ENCODE measurements around the gene RNASEH2C.

GRCh38 chr11:65696802-65697552 lies 23.6 kb downstream of the RNASEH2C start:
- TF ChIP-seq CTCF (conservative IDR thresholded peaks at IDR 0.05; ENCODE audit: low read depth, low read length) (no peak), EZH2 (IDR thresholded peaks at IDR 0.05; ENCODE audit: borderline replicate concordance, low read depth, low read length, poor library complexity, severe bottlenecking) (no peak)

All from A673 (cell line).